Stimulated activated CD8-positive, alpha-beta memory T cell treated with anti-CD3 and anti-CD28 coated beads, Interleukin-7, amount 100 ng/mL, for 1 hour (primary cell): ENCODE results near the gene RTEL1.
"Not testable (repeated sequence)": the region's sequence is repeated elsewhere in the genome, so short reads cannot be mapped to it uniquely, and the experiment has no call there.

Experiments
- DNase-seq, 2 donors: peaks; one replicate each; pipeline ENCODE4 v3.0.0-alpha.2; 2020; ENCODE audit warnings: low read depth in 2 of 2

Gene RTEL1

DNA sequence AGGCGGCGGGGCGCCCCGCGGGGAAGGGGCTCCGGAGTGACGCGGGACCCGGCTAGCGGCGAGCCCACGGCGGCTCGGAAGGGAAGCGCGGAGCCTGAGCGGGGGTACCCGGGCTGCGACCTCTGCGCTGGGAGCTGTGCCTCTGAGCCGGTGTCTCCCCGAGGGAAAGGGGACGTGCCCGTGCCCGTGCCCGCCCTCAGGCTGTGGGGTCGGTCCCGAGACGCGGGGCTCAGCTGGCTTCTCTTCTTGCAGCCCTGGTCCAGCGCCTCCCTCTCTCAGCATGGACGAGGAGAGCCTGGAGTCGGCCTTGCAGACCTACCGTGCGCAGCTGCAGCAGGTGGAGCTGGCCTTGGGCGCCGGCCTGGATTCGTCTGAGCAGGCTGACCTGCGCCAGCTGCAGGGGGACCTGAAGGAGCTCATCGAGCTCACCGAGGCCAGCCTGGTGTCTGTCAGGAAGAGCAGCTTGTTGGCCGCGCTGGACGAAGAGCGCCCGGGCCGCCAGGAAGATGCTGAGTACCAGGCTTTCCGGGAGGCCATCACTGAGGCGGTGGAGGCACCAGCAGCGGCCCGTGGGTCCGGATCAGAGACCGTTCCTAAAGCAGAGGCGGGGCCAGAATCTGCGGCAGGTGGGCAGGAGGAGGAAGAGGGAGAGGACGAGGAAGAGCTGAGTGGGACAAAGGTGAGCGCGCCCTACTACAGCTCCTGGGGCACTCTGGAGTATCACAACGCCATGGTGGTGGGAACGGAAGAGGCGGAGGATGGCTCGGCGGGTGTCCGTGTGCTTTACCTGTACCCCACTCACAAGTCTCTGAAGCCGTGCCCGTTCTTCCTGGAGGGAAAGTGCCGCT is 50.4 kb downstream of the RTEL1 start:
- no peak for DNase-seq

- no peak for DNase-seq
These were observed 51.0 kb downstream of the RTEL1 start for GRCh38 chr20:63709149-63709527.

- DNase-seq: no peak
These were observed 53.1 kb downstream of the RTEL1 start for GRCh38 chr20:63711085-63711645.

- no peak for DNase-seq
These were observed 54.1 kb downstream of the RTEL1 start for GRCh38 chr20:63712191-63712590.

- no peak for DNase-seq
These were observed 56.7 kb downstream of the RTEL1 start for GRCh38 chr20:63714858-63715257.

- DNase-seq: no peak
These were observed 60.9 kb downstream of the RTEL1 start for GRCh38 chr20:63718996-63719395.

GRCh38 chr20:63722967-63723622 is 65.0 kb downstream of the RTEL1 start:
- DNase-seq: not testable (repeated sequence)

DNA sequence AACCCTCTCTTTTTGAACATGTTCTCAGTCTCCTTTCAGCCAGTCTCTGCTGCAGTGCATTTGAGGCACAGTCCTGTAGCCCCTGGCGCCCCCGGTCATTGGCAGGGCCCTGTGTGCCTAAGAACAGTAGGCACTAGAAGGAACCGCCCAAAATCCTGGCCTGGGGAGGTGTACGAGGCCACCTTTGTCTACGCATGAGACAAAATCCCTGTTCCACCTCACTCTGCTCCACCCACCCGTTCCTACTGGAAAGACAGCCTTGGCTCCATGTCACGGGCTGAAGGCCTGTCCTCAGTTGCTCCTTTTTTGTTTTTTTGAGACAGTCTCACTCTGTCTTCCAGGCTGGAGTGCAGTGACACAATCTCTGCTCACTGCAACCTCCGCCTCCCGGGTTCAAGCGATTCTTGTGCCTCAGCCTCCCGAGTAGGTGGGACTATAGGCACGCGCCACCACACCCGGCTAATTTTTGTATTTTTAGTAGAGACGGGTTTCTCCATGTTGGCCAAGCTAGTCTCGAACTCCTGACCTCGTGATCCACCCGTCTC is 72.1 kb downstream of the RTEL1 start:
- not testable (repeated sequence) for DNase-seq

GRCh38 chr20:63731410-63731809 is 73.3 kb downstream of the RTEL1 start:
- DNase-seq: no peak

- DNase-seq: no peak
These were observed 74.3 kb downstream of the RTEL1 start for GRCh38 chr20:63732118-63733095.

DNA sequence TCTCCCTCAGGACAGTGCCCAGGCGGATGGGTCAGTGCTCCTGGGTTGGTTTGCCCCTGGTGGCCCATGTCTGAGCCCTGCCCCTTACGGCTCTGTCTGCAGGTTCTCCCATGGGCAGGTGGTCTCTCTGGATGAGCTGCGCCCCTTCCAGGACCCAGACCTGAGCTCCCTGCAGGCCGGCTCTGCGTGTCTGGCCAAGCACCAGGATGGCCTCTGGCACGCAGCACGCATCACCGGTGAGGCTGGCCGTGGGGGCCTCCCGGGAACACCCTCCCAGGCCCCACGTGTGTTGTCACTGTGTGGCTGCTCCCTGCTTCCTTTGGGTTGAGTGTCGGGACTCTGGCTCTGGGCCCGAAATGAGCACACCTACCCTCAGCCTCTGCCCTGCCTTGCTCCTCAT is 75.0 kb downstream of the RTEL1 start:
- DNase-seq: no peak

DNA sequence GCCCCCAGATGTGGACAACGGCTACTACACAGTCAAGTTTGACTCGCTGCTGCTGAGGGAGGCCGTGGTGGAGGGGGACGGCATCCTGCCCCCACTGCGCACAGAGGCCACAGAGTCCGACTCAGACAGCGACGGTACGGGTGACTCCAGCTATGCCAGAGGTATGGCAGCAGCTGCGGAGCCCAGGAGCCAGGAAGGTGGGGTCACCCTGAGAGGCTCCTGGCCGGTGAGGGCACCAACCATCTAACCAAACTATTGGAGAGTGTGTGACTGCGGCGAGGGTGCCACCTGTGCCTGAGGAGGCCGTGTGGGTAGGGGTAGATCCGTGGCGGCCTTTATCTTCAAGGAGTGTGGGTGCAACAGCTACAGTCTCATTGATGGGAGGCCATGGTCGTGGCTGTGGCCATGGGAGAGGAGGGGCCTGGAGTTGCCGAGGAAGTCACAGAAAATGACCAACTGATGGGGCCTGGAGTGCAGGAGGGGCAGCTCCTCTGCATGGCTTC is 75.5 kb downstream of the RTEL1 start:
- no peak for DNase-seq

- DNase-seq: no peak
These were observed 76.2 kb downstream of the RTEL1 start for GRCh38 chr20:63734111-63734945.

- DNase-seq: no peak
These were observed 77.1 kb downstream of the RTEL1 start for GRCh38 chr20:63734946-63735858.

- peak; percentile 46 to 56 for DNase-seq
These were observed 78.0 kb downstream of the RTEL1 start, which contains the start of gene LIME1 for GRCh38 chr20:63735859-63736718. Gene LIME1 (plus strand): TSS chr20:63736664. CDS start chr20:63737550, 886 bp downstream.

- DNase-seq: peak; percentile 29 to 36
These were observed 79.0 kb downstream of the RTEL1 start for GRCh38 chr20:63736893-63737694.

GRCh38 chr20:63737695-63737944 is 79.5 kb downstream of the RTEL1 start:
- DNase-seq: no peak
